Stomach smooth muscle (tissue), 2 donors: ENCODE data around the gene CALN1.

Source experiments
- H3K27ac ChIP-seq: one replicate; pipeline ENCODE4 v1.7.0; 2013; ENCODE audit warnings: mild to moderate bottlenecking, low read length, inconsistent platforms
- H3K27me3 ChIP-seq, 2 donors: one replicate each; pipeline ENCODE4 v1.7.0; 2013; ENCODE audit warnings: low read length in 2 of 2; ENCODE audit not compliant: insufficient read depth in 2 of 2, control insufficient read depth in 1 of 2
- H3K36me3 ChIP-seq, 2 donors: one replicate each; pipeline ENCODE4 v1.7.0; 2013; ENCODE audit warnings: low read length in 2 of 2; ENCODE audit not compliant: control insufficient read depth in 2 of 2, insufficient read depth in 2 of 2
- H3K4me1 ChIP-seq: one replicate; pipeline ENCODE4 v1.7.0; 2013; ENCODE audit warnings: low read length; ENCODE audit not compliant: control insufficient read depth, insufficient read depth
- H3K4me3 ChIP-seq, 2 donors: one replicate each; pipeline ENCODE4 v1.7.0; 2013; ENCODE audit warnings: low read length in 2 of 2
- H3K9ac ChIP-seq, 2 donors: one replicate each; pipeline ENCODE4 v1.7.0; 2013; ENCODE audit warnings: low read length in 2 of 2, mild to moderate bottlenecking in 1 of 2
- H3K9me3 ChIP-seq, 2 donors: one replicate each; pipeline ENCODE4 v1.7.0; 2013; ENCODE audit warnings: low read length in 2 of 2; ENCODE audit not compliant: control insufficient read depth in 2 of 2
- donor health status: healthy.
- donor health status: Pancreatic carcinoma.

The CALN1 gene

GRCh38 chr7:72156671-72157070 lies 255.5 kb downstream of the CALN1 start:
- no peaks in the 10 kb centered on the region for H3K4me1 ChIP-seq
- H3K27me3 ChIP-seq, result no peaks in the 10 kb centered on the region
- H3K36me3 ChIP-seq, result no peaks in the 10 kb centered on the region
- H3K9me3 ChIP-seq, result peaks cover 8 to 16% of the 10 kb centered on the region in 2 donors
- no peak overlapping the region for H3K9ac ChIP-seq
- H3K4me3 ChIP-seq, result no peak overlapping the region
- H3K27ac ChIP-seq, result no peak overlapping the region

DNA sequence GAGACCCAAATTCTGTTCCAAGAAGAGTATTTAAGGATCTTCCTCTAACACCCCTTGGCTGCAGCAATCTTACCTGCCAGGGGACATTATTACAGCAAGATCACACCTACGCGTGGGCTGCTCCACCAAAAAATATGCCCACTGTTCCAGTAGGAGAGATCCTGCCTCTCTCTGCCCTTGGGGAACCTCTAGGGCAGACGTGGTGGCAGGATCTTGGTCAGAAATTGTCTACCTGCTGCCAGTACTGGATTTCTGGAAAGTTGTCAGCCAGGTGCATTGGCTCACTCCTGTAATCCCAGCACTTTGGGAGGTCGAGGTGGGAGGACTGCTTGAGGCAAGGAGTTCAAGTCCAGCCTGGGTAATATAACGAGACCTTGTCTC lies 259.0 kb downstream of the CALN1 start:
- Histone ChIP-seq H3K9me3 (peaks cover 6 to 8% of the 10 kb centered on the region in 2 donors), H3K9ac (no peak overlapping the region), H3K27ac (no peak overlapping the region), H3K36me3 (no peaks in the 10 kb centered on the region), H3K27me3 (no peaks in the 10 kb centered on the region), H3K4me1 (no peaks in the 10 kb centered on the region), H3K4me3 (no peak overlapping the region)

GRCh38 chr7:72152161-72153131 lies 259.7 kb downstream of the CALN1 start:
- H3K4me3 ChIP-seq, result no peak overlapping the region
- H3K9ac ChIP-seq, result no peak overlapping the region
- peaks cover 6 to 8% of the 10 kb centered on the region in 2 donors for H3K9me3 ChIP-seq
- H3K27me3 ChIP-seq, result no peaks in the 10 kb centered on the region
- no peaks in the 10 kb centered on the region for H3K36me3 ChIP-seq
- H3K27ac ChIP-seq, result no peak overlapping the region
- no peaks in the 10 kb centered on the region for H3K4me1 ChIP-seq

- no peaks in the 10 kb centered on the region for H3K4me1 ChIP-seq
- no peak overlapping the region for H3K27ac ChIP-seq
- no peaks in the 10 kb centered on the region for H3K36me3 ChIP-seq
- no peak overlapping the region for H3K4me3 ChIP-seq
- peaks cover 0 to 2% of the 10 kb centered on the region in 2 donors for H3K9me3 ChIP-seq
- H3K27me3 ChIP-seq, result no peaks in the 10 kb centered on the region
- no peak overlapping the region for H3K9ac ChIP-seq
Measured at GRCh38 chr7:72140566-72140965, 271.6 kb downstream of the CALN1 start.

GRCh38 chr7:72127136-72127535 lies 285.0 kb downstream of the CALN1 start:
- H3K4me1 ChIP-seq, result no peaks in the 10 kb centered on the region
- H3K27ac ChIP-seq, result no peak overlapping the region
- H3K4me3 ChIP-seq, result no peak overlapping the region
- no peaks in the 10 kb centered on the region for H3K36me3 ChIP-seq
- H3K27me3 ChIP-seq, result no peaks in the 10 kb centered on the region
- peaks cover 2 to 4% of the 10 kb centered on the region in 2 donors for H3K9me3 ChIP-seq
- no peak overlapping the region for H3K9ac ChIP-seq

- H3K4me3 ChIP-seq, result no peak overlapping the region
- no peak overlapping the region for H3K9ac ChIP-seq
- H3K4me1 ChIP-seq, result no peaks in the 10 kb centered on the region
- no peaks in the 10 kb centered on the region for H3K36me3 ChIP-seq
- no peak overlapping the region for H3K27ac ChIP-seq
- H3K9me3 ChIP-seq, result peaks cover 3% of the 10 kb centered on the region in 2 donors
- no peaks in the 10 kb centered on the region for H3K27me3 ChIP-seq
Measured at GRCh38 chr7:72123913-72124312, 288.2 kb downstream of the CALN1 start.

- H3K36me3 ChIP-seq, result no peaks in the 10 kb centered on the region
- no peak overlapping the region for H3K9ac ChIP-seq
- H3K27me3 ChIP-seq, result no peaks in the 10 kb centered on the region
- H3K4me1 ChIP-seq, result no peaks in the 10 kb centered on the region
- no peak overlapping the region for H3K4me3 ChIP-seq
- no peak overlapping the region for H3K27ac ChIP-seq
- peaks cover 3% of the 10 kb centered on the region in 2 donors for H3K9me3 ChIP-seq
Measured at GRCh38 chr7:72118366-72118765, 293.8 kb downstream of the CALN1 start.

DNA sequence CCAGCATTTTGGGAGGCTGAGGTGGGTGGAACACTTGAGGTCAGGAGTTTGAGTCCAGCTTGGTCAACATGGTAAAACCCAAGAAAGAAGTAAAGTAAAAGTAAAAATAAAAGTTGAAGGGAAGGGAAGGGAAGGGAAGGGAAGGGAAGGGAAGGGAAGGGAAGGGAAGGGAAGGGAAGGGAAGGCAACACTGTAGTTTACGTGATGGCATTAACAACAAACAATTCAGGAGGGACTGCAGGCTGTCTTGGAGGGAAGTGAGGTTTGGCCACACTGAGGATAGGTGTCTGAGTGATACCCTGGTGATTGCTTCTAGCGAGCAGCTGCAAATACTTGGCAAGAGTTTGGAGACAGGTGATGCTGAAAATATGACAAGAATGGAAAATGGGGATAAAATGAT lies 298.0 kb downstream of the CALN1 start:
- no peaks in the 10 kb centered on the region for H3K4me1 ChIP-seq
- no peaks in the 10 kb centered on the region for H3K27me3 ChIP-seq
- H3K9me3 ChIP-seq, result no peaks in the 10 kb centered on the region
- no peak overlapping the region for H3K27ac ChIP-seq
- no peak overlapping the region for H3K4me3 ChIP-seq
- H3K9ac ChIP-seq, result no peak overlapping the region
- H3K36me3 ChIP-seq, result no peaks in the 10 kb centered on the region

GRCh38 chr7:72112992-72113391 lies 299.1 kb downstream of the CALN1 start:
- H3K27me3 ChIP-seq, result no peaks in the 10 kb centered on the region
- H3K36me3 ChIP-seq, result no peaks in the 10 kb centered on the region
- no peak overlapping the region for H3K27ac ChIP-seq
- H3K4me1 ChIP-seq, result no peaks in the 10 kb centered on the region
- peaks cover 5 to 6% of the 10 kb centered on the region in 2 donors for H3K9me3 ChIP-seq
- H3K9ac ChIP-seq, result no peak overlapping the region
- no peak overlapping the region for H3K4me3 ChIP-seq

- no peaks in the 10 kb centered on the region for H3K4me1 ChIP-seq
- no peaks in the 10 kb centered on the region for H3K27me3 ChIP-seq
- no peaks in the 10 kb centered on the region for H3K36me3 ChIP-seq
- no peak overlapping the region for H3K9ac ChIP-seq
- H3K27ac ChIP-seq, result no peak overlapping the region
- H3K9me3 ChIP-seq, result peaks cover 5 to 10% of the 10 kb centered on the region in 2 donors
- H3K4me3 ChIP-seq, result no peak overlapping the region
Measured at GRCh38 chr7:72112530-72112929, 299.6 kb downstream of the CALN1 start.

- Histone ChIP-seq H3K27ac (no peak overlapping the region), H3K4me1 (no peaks in the 10 kb centered on the region), H3K9me3 (peaks cover 5 to 10% of the 10 kb centered on the region in 2 donors), H3K9ac (no peak overlapping the region), H3K27me3 (no peaks in the 10 kb centered on the region), H3K36me3 (no peaks in the 10 kb centered on the region), H3K4me3 (no peak overlapping the region)
Measured at GRCh38 chr7:72111086-72111485, 301.1 kb downstream of the CALN1 start.
